ENCODE data around the gene NOL11. TPM values are rescaled to one million over a fixed set of nuclear protein-coding genes. Genes with fewer than 3 reads are reported as not detected.

The NOL11 gene
- total and polyA plus RNA-seq, 2 donors from 2014 or later = 37.3 to 40.8 TPM

- FAIRE-seq (no peak), DNase-seq (no peak)
- no peaks in the 10 kb centered on the region for H3K27me3 ChIP-seq (ENCODE audit: control insufficient read depth, insufficient read depth, low read length)
- no peaks in the 10 kb centered on the region for H3K4me1 ChIP-seq (ENCODE audit: control insufficient read depth in 2 of 3, insufficient read depth in 2 of 3, low read depth in 1 of 3, low read length in 3 of 3)
- TF ChIP-seq, protein P1, sequence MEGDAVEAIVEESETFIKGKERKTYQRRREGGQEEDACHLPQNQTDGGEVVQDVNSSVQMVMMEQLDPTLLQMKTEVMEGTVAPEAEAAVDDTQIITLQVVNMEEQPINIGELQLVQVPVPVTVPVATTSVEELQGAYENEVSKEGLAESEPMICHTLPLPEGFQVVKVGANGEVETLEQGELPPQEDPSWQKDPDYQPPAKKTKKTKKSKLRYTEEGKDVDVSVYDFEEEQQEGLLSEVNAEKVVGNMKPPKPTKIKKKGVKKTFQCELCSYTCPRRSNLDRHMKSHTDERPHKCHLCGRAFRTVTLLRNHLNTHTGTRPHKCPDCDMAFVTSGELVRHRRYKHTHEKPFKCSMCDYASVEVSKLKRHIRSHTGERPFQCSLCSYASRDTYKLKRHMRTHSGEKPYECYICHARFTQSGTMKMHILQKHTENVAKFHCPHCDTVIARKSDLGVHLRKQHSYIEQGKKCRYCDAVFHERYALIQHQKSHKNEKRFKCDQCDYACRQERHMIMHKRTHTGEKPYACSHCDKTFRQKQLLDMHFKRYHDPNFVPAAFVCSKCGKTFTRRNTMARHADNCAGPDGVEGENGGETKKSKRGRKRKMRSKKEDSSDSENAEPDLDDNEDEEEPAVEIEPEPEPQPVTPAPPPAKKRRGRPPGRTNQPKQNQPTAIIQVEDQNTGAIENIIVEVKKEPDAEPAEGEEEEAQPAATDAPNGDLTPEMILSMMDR (IDR thresholded peaks at IDR 0.05; ENCODE audit: borderline replicate concordance, extremely low read depth, insufficient read depth) = no peak
- H3K9me3 ChIP-seq (ENCODE audit: control insufficient read depth in 2 of 3, insufficient read depth in 1 of 3, low read length in 3 of 3) = no peaks in the 10 kb centered on the region
- H3K4me3 ChIP-seq (ENCODE audit: low read length in 3 of 3) = no peak overlapping the region
- H3K36me3 ChIP-seq (ENCODE audit: control insufficient read depth in 2 of 3, insufficient read depth in 3 of 3, low read length in 3 of 3) = no peaks in the 10 kb centered on the region
- H3K9ac ChIP-seq (ENCODE audit: low read length in 3 of 3) = no peak overlapping the region
- intact Hi-C loops (cut with DNase I) = no loop called here
- H3K27ac ChIP-seq (ENCODE audit: low read depth in 2 of 2, low read length in 2 of 2) = no peak overlapping the region
Measured at GRCh38 chr17:67679225-67679624, 38.5 kb upstream of the NOL11 start.

DNA sequence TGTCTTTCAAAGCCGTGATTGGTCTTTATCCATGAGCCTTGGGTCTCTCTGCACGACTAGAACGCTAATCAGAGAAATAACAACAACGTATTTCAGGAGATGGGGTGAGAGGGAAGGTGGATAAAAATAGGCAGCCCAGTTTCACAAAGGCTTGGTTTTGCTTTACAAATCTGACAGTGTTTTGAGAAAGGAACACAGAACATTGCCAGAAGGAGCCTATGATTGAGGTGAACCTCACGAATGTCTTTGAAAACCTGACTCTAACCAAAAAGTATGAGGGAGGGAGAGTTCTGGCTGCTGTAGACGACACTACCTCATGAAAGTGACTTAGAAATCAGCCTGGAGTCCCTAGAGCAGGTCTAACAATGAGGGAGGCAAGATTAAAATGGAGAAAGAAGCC lies 38.0 kb upstream of the NOL11 start:
- FAIRE-seq (no peak), DNase-seq (no peak)
- Histone ChIP-seq H3K4me3 (ENCODE audit: low read length in 3 of 3) (no peak overlapping the region), H3K9me3 (ENCODE audit: control insufficient read depth in 2 of 3, insufficient read depth in 1 of 3, low read length in 3 of 3) (no peaks in the 10 kb centered on the region), H3K4me1 (ENCODE audit: control insufficient read depth in 2 of 3, insufficient read depth in 2 of 3, low read depth in 1 of 3, low read length in 3 of 3) (no peaks in the 10 kb centered on the region), H3K27ac (ENCODE audit: low read depth in 2 of 2, low read length in 2 of 2) (no peak overlapping the region), H3K27me3 (ENCODE audit: control insufficient read depth, insufficient read depth, low read length) (no peaks in the 10 kb centered on the region), H3K36me3 (ENCODE audit: control insufficient read depth in 2 of 3, insufficient read depth in 3 of 3, low read length in 3 of 3) (no peaks in the 10 kb centered on the region), H3K9ac (ENCODE audit: low read length in 3 of 3) (no peak overlapping the region)
- intact Hi-C loops (cut with DNase I) = no loop called here
- TF ChIP-seq, protein P1 (IDR thresholded peaks at IDR 0.05; ENCODE audit: borderline replicate concordance, extremely low read depth, insufficient read depth) = no peak

GRCh38 chr17:67680445-67681224 lies 37.1 kb upstream of the NOL11 start:
- no peak overlapping the region for H3K4me3 ChIP-seq (ENCODE audit: low read length in 3 of 3)
- intact Hi-C loops (cut with DNase I) = no loop called here
- H3K9ac ChIP-seq (ENCODE audit: low read length in 3 of 3) = no peak overlapping the region
- TF ChIP-seq, protein P1 (IDR thresholded peaks at IDR 0.05; ENCODE audit: borderline replicate concordance, extremely low read depth, insufficient read depth) = no peak
- no peak for FAIRE-seq
- peak in 2 of 5 donors; percentile 27 to 41 for DNase-seq
- no peaks in the 10 kb centered on the region for H3K36me3 ChIP-seq (ENCODE audit: control insufficient read depth in 2 of 3, insufficient read depth in 3 of 3, low read length in 3 of 3)
- no peaks in the 10 kb centered on the region for H3K27me3 ChIP-seq (ENCODE audit: control insufficient read depth, insufficient read depth, low read length)
- H3K9me3 ChIP-seq (ENCODE audit: control insufficient read depth in 2 of 3, insufficient read depth in 1 of 3, low read length in 3 of 3) = no peaks in the 10 kb centered on the region
- no peaks in the 10 kb centered on the region for H3K4me1 ChIP-seq (ENCODE audit: control insufficient read depth in 2 of 3, insufficient read depth in 2 of 3, low read depth in 1 of 3, low read length in 3 of 3)
- H3K27ac ChIP-seq (ENCODE audit: low read depth in 2 of 2, low read length in 2 of 2) = no peak overlapping the region
